ENCODE results near the gene NIT1. TPM values are rescaled to one million over a fixed set of nuclear protein-coding genes. Genes with fewer than 3 reads are reported as not detected.

Gene NIT1
- total RNA-seq, 1 experiment from 2014 or later, result 47.2 TPM

DNA sequence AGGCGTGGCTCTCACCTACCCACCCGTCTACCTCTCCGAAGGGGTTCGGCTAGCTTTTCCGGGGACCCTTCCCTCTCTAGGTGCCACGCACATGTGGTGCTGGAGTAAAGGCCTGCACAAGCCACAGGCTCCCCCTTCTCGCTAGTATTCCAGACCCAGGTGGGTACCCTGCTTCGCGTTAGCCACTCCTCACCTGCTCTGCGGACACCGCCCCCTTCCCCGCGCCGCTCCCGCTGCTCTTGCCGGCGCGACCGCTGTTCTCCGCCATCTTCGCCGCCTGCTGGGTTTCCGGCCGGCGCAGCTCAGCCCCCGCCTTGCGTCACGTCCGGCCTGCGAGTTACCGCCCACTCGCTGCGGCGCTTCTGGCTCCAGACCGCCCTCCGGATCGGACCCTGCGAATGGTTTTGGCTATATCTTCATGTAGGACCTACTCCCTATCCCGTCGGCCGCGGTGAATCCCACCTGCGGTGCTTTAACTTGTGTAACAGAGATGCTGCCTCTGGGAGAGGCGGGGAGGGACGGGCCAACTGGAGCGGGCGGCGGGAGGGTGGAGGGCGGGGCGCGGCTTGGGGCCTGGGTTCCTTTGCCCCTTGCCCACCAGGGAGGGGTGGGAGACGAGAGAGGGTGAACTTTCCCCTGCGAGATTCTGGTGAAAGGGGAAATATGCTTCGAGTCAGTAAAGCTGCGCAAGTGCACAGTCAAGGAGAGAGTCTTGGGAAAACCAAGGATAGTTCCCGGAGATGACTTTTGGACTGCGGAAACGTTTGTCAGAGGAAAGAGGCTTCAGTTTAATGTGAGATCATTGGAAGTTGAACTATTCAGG, at the start of gene NIT1, which contains the start of gene PFDN2 (continued):
- no peak for TF ChIP-seq ZMAT4 (CRISPR knock-in tag; IDR thresholded peaks at IDR 0.05)
- TF ChIP-seq USF2 (CRISPR knock-in tag; IDR thresholded peaks at IDR 0.05), result no peak
- TF ChIP-seq RELA (CRISPR knock-in tag; IDR thresholded peaks at IDR 0.05; ENCODE audit: borderline replicate concordance), result peak; percentile 57; the same call in 1 of the 2 replicates
- TF ChIP-seq CREM (CRISPR knock-in tag; IDR thresholded peaks at IDR 0.05), result peak; percentile 95
- no peak for TF ChIP-seq ATF1 (CRISPR knock-in tag; IDR thresholded peaks at IDR 0.05)
- TF ChIP-seq ZNF232 (CRISPR knock-in tag; IDR thresholded peaks at IDR 0.05), result peak; percentile 70; the same call in 1 of the 2 replicates
- no peak for TF ChIP-seq ZNF138 (CRISPR knock-in tag; conservative IDR thresholded peaks at IDR 0.05)
- TF ChIP-seq, protein P1, sequence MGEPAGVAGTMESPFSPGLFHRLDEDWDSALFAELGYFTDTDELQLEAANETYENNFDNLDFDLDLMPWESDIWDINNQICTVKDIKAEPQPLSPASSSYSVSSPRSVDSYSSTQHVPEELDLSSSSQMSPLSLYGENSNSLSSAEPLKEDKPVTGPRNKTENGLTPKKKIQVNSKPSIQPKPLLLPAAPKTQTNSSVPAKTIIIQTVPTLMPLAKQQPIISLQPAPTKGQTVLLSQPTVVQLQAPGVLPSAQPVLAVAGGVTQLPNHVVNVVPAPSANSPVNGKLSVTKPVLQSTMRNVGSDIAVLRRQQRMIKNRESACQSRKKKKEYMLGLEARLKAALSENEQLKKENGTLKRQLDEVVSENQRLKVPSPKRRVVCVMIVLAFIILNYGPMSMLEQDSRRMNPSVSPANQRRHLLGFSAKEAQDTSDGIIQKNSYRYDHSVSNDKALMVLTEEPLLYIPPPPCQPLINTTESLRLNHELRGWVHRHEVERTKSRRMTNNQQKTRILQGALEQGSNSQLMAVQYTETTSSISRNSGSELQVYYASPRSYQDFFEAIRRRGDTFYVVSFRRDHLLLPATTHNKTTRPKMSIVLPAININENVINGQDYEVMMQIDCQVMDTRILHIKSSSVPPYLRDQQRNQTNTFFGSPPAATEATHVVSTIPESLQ (CRISPR knock-in tag; IDR thresholded peaks at IDR 0.05), result no peak
- peak; percentile 91 for TF ChIP-seq GABPB1 (CRISPR knock-in tag; IDR thresholded peaks at IDR 0.05)
- TF ChIP-seq KAT7 (CRISPR knock-in tag; IDR thresholded peaks at IDR 0.05; ENCODE audit: borderline replicate concordance), result peak; percentile 93; the same call in 1 of the 2 replicates
- TF ChIP-seq FOXJ3 (CRISPR knock-in tag; IDR thresholded peaks at IDR 0.05; ENCODE audit: borderline replicate concordance), result no peak
- 0 out of 2 replicates have a peak, but pooled peaks have one; percentile 58 for TF ChIP-seq ESRRA (CRISPR knock-in tag; IDR thresholded peaks at IDR 0.05; ENCODE audit: borderline replicate concordance)
- TF ChIP-seq ERG (CRISPR knock-in tag; IDR thresholded peaks at IDR 0.05), result no peak
- peak; percentile 93 for TF ChIP-seq SMAD3 (CRISPR knock-in tag; IDR thresholded peaks at IDR 0.05; ENCODE audit: borderline replicate concordance)
- TF ChIP-seq, protein P2, sequence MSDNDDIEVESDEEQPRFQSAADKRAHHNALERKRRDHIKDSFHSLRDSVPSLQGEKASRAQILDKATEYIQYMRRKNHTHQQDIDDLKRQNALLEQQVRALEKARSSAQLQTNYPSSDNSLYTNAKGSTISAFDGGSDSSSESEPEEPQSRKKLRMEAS (CRISPR knock-in tag; IDR thresholded peaks at IDR 0.05), result peak; percentile 76; the same call in 1 of the 2 replicates
- TF ChIP-seq ETV6 (CRISPR knock-in tag; IDR thresholded peaks at IDR 0.05), result peak; percentile 93

DNA sequence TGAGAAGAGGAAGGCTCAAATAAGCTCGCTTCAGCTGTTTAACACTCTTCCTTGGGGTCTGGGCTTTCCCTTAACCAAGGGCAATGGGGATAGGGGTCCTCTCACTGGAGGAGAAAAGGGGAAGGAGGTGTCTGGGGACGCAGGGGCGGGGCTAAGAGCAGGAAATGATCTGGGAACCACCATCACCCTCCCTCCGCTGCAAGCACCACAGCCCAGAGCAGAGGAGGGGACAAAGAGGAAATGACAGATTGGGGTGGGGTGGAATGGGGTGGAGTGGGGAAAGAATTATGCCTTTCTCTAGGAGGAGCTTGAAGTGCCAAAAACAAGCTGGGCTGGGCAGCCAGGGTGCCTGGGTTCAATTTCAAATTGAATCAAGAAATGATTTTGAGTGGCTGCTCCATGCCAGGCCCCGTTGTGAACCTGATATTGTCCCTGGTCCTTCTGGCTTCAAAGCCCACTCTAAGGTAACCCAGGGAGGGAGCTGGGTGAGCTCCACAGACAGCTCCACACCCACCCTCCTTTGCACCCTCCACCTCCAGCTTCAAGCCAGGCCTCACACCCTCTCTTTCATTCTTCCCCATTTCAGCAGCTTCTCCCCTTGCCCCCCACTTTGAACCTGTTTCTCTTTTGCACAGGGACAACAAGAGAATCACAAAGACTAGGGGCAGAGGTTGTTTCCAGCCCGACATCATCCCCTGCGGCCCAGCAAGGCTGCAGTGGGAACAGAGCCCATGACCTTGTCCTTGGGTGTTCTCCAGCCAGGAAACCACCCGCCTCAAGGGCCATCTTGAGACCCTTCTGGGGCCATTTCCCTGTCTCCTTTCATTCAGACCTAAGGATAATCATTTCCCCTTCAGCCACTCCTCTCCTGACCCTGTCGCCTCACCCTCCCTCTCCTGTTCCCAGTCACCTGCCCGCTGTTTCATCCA, 49.3 kb upstream of the NIT1 start:
- H3K4me1 Mint-ChIP-seq, result peaks cover 26% of the 10 kb centered on the region
- DNase-seq (ENCODE audit: low spot score) (no peak), ATAC-seq (peak; percentile 83)
- no peaks in the 10 kb centered on the region for H3K9me3 Mint-ChIP-seq
- ChIA-PET POLR2A (interaction anchor here (2.4 kb wide), 1 partner anchor 23 kb away, joined by 11 read pairs; the partner anchor contains the start of gene USF1), CTCF (interaction anchor here (0.9 to 4.1 kb wide), 4 partner anchors 21 to 29 kb away, joined by 3 to 109 read pairs (median 4); partner anchors contain the start of genes KLHDC9 and NECTIN4)
- peaks cover 4% of the 10 kb centered on the region; the same call in 1 of the 2 replicates for H3K27me3 Mint-ChIP-seq (ENCODE audit: low read depth)
- no peaks in the 10 kb centered on the region for H3K36me3 Mint-ChIP-seq
- no peak overlapping the region; the same call in 1 of the 2 replicates for H3K27ac Mint-ChIP-seq
- H3K4me3 Mint-ChIP-seq, result no peak overlapping the region
- TF ChIP-seq, protein P3, sequence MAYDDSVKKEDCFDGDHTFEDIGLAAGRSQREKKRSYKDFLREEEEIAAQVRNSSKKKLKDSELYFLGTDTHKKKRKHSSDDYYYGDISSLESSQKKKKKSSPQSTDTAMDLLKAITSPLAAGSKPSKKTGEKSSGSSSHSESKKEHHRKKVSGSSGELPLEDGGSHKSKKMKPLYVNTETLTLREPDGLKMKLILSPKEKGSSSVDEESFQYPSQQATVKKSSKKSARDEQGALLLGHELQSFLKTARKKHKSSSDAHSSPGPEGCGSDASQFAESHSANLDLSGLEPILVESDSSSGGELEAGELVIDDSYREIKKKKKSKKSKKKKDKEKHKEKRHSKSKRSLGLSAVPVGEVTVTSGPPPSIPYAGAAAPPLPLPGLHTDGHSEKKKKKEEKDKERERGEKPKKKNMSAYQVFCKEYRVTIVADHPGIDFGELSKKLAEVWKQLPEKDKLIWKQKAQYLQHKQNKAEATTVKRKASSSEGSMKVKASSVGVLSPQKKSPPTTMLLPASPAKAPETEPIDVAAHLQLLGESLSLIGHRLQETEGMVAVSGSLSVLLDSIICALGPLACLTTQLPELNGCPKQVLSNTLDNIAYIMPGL (CRISPR knock-in tag; IDR thresholded peaks at IDR 0.05), result no peak
- TF ChIP-seq, protein P4, sequence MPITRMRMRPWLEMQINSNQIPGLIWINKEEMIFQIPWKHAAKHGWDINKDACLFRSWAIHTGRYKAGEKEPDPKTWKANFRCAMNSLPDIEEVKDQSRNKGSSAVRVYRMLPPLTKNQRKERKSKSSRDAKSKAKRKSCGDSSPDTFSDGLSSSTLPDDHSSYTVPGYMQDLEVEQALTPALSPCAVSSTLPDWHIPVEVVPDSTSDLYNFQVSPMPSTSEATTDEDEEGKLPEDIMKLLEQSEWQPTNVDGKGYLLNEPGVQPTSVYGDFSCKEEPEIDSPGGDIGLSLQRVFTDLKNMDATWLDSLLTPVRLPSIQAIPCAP (CRISPR knock-in tag; IDR thresholded peaks at IDR 0.05), result no peak
- TF ChIP-seq ZNF263 (CRISPR knock-in tag; IDR thresholded peaks at IDR 0.05; ENCODE audit: low read depth), result no peak
- no peak for TF ChIP-seq ZNF219 (CRISPR knock-in tag; IDR thresholded peaks at IDR 0.05; ENCODE audit: borderline replicate concordance)
- TF ChIP-seq SMAD3 (CRISPR knock-in tag; IDR thresholded peaks at IDR 0.05; ENCODE audit: borderline replicate concordance), result no peak
- TF ChIP-seq NR3C1 (CRISPR knock-in tag; conservative IDR thresholded peaks at IDR 0.05; ENCODE audit: low read depth), result no peak
- TF ChIP-seq, protein P5, sequence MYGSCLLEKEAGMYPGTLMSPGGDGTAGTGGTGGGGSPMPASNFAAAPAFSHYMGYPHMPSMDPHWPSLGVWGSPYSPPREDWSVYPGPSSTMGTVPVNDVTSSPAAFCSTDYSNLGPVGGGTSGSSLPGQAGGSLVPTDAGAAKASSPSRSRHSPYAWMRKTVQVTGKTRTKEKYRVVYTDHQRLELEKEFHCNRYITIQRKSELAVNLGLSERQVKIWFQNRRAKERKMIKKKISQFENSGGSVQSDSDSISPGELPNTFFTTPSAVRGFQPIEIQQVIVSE (CRISPR knock-in tag; IDR thresholded peaks at IDR 0.05; ENCODE audit: borderline replicate concordance), result no peak
- TF ChIP-seq, protein P6, sequence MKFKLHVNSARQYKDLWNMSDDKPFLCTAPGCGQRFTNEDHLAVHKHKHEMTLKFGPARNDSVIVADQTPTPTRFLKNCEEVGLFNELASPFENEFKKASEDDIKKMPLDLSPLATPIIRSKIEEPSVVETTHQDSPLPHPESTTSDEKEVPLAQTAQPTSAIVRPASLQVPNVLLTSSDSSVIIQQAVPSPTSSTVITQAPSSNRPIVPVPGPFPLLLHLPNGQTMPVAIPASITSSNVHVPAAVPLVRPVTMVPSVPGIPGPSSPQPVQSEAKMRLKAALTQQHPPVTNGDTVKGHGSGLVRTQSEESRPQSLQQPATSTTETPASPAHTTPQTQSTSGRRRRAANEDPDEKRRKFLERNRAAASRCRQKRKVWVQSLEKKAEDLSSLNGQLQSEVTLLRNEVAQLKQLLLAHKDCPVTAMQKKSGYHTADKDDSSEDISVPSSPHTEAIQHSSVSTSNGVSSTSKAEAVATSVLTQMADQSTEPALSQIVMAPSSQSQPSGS (CRISPR knock-in tag; IDR thresholded peaks at IDR 0.05; ENCODE audit: borderline replicate concordance, low read depth), result no peak

Data from WTC11 (cell line).